Stimulated activated CD4-positive, alpha-beta T cell treated with anti-CD3 and anti-CD28 coated beads, Interleukin-2, amount 100 ng/mL, for 24 hours (primary cell): Measurements from ENCODE around the gene SLC52A3.
"Not testable (repeated sequence)": the region's sequence is repeated elsewhere in the genome, so short reads cannot be mapped to it uniquely, and the experiment has no call there.

Source experiments
- DNase-seq, 2 donors: peaks; one replicate each; pipeline ENCODE4 v3.0.0-alpha.2; 2020

The SLC52A3 gene

DNA sequence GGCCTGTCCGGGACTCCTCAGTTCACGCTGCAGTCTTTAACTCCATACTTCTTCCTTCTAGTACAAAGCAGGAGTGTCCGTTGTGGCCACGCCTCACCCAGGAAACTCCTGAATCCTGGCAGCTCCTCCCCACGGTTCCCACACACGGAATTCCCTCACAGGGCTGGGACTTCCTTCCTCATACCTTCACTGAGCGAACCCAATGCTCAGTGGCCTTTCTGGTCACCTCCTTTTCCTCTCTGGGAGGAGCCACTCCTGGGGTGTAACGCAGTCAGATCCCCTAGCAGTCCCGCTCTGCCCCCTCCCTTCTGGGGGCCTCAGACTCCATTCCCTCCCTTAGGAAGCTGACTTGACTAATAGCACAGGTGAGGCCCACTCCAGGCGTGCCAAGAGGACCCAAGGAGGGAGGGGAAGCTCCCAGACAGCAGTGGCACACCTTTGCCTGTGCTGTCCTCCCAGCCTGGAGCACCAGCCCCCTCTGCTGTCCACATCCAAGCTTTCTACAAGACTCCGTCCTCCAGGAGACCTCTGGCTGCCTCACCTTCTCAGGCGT, at the start of gene SLC52A3:
Gene SLC52A3, minus strand, starts transcription at position 75 of the 553 bp plus-strand sequence. CDS start 2,726 bp downstream, outside the sequence.
- no peak for DNase-seq

DNA sequence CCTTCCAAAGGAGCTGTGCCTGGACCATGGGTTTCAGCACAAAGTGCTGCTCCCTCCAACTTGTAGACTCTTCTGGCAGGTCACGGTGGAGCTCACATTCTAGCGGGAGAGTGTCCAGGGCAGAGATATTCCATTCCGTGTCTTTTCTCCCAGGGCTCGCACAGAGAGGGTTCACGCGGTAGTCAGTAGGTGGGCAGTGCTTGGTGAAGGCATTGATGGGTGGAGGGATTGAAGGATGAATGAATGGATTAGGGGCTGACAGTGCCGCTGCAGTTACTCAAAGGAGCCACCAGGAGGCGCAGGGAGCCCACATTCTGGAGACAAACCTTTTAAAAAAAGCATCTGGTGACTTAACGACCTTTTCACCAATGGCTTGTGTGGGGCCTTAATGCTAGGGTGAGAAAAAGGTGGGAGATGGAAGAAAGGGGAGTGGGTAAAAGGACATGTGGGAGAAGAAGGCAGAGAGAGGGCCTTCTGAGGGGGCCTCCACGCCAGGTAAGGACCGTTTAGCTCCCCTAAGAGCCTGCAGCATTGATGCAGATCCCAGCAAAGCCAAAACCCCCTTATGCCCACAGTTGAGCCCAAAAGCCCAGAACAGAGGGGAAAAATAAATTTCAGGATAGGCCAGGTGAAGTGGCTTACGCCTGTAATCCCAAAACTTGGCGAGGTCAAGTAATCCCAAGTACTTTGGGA, 47.8 kb upstream of the SLC52A3 start:
- peak; percentile 71 to 73 for DNase-seq

GRCh38 chr20:815226-815625, 46.9 kb upstream of the SLC52A3 start:
- DNase-seq: no peak

GRCh38 chr20:813390-813789, 45.1 kb upstream of the SLC52A3 start:
- DNase-seq: no peak

DNA sequence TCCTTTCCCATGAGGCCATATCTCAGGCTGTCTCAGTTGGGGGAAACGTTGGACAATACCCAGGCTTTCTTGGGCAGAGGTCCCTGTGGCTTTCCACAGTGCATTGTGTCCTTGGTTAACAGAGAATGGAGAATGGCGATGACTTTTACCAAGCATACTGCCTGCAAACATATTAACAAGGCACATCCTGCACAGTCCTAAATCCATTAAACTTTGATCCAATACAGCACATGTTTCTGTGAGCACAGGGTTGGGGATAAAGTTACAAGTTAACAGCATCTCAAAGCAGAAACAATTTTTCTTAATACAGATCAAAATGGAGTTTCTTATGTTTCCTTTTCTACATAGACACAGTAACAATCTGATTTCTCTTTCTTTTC, 44.1 kb upstream of the SLC52A3 start:
- not testable (repeated sequence) for DNase-seq

- not testable (repeated sequence) for DNase-seq
These were observed 43.6 kb upstream of the SLC52A3 start for GRCh38 chr20:811776-812434.

- DNase-seq: no peak
These were observed 37.4 kb upstream of the SLC52A3 start for GRCh38 chr20:805713-806112.

DNA sequence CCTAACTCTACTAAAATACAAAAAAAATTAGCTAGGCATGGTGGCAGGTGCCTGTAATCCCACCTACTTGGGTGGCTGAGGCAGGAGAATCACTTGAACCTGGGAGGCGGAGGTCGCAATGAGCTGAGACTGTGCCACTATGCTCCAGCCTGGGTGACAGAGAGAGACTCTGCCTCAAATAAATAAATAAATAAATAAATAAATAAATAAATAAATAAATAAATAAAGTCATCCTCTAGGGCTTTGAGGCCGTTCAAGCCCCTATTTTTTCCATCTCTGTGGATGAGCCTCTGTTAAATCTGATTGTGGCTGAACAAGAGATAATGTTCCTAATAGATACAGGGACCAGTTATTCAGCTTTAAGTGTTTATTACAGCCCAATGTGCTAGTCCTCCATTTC, 33.4 kb upstream of the SLC52A3 start:
- no peak for DNase-seq

DNA sequence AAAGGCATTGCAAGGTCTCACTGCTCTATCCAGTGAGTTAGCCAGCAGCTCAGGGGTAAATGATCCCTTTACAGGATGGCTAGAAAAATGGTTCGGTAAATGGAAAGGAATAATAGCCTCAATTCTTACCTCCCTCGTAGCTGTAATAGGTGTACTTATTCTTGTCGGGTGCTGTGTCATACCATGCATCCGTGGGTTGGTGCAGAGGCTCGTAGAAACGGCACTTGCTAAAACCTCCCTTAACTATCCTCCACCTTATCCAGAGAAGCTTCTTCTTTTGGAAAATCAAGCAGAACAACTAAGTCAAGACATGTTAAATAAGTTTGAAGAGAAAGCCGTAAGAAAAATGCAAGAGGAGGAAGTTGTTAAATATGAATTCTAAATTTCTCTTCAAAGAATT, 31.7 kb upstream of the SLC52A3 start:
- not testable (repeated sequence) for DNase-seq

- not testable (repeated sequence) for DNase-seq
These were observed 30.4 kb upstream of the SLC52A3 start for GRCh38 chr20:798746-799145.

DNA sequence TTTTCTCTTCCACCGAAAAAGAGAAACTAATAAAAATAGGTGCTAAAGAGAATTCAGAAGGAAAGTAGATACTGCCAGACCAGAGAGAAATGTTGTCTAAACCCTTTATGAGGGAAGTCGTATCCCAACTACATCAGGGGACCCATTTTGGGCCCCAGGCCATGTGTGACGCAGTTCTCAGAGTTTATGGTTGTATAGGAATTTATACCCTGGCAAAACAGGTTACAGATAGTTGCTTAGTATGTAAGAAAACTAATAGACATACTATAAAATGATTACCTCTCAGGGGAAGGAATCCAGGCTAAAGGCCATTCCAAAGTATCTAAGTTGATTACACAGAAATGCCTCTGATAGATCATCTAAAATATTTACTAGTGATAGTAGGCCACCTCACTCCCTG, 28.6 kb upstream of the SLC52A3 start:
- DNase-seq: no peak

DNA sequence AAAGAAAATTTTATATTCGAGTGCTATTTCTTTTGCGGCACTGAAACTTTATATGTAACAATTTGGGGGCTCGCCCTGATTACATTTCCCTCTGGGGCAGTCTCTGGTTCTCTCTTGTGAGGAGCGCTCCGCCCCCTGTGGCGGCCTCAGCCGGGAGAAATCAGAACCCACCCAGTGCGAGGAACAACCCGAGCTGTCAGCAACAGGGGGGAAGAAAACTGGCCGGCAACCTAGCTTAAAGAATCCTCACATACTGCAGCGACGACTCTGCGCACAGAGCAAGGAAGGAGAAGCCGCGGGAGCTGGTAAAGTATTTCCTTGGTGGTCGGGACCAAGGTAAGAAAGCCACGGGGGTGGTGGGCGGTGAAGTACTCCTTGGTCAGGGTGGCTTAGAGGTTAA, 23.9 kb upstream of the SLC52A3 start:
- DNase-seq: no peak

DNA sequence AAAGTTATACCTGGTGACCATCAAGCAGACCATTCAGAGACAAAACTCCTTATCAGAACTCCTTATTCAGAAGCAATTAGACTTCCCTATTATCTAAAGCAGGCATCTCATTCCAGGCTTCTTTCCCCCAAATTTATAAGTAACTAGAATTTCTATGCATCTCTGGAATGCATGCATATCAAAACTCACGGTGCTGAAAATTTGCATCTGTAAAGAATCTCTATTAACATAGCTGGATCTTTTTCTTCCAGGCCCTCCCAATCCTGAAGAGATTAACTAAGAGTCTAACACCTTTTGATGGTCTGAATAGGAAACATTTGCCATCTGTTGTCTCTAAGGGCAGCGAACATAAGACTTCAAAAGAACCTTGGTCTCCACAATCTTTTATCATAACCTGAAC, 22.8 kb upstream of the SLC52A3 start:
- DNase-seq: no peak

GRCh38 chr20:787825-788224, 19.5 kb upstream of the SLC52A3 start:
- DNase-seq: no peak

GRCh38 chr20:779771-780170, 11.5 kb upstream of the SLC52A3 start:
- no peak for DNase-seq

DNA sequence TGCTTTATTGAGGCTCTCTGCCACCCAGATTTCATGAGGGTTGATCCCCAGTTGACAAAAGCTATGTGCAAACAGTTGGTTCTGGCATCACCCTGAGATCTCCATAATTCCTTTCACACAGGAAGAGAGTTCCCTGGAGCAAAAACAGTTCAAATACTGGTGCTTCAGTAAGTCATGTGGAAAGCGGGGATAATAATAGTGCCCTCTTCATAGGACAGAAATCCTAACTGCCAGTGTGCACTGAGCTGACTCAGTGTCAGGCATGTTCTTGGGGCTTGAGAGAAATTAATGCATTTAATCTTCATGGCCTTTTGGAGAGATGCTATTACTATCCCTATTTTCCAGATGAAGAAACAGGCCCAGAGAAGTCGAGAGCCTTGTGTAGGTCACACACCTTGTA, 7.9 kb upstream of the SLC52A3 start:
- no peak for DNase-seq

- DNase-seq: no peak
These were observed 7.4 kb upstream of the SLC52A3 start for GRCh38 chr20:775679-776135.

DNA sequence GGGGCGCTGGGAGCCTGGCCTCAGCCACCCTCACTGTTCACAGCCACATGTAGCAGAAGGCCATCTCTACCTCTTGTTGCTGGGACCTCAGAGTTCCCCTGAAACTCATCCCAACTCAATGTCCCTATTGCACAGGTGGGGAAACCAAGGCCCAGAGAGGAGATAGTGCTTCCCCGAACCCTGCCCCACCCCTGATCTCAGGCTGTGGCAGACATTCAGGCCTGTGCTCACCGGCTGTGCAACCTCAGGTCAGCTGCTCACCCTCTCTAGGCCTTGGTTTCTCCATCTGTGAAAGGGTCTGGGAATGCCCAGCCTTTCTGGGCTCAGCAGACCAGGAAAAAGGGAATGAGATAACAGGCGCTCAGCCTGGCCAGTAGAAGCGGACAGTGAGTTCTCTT, 6.4 kb upstream of the SLC52A3 start:
- no peak for DNase-seq

DNA sequence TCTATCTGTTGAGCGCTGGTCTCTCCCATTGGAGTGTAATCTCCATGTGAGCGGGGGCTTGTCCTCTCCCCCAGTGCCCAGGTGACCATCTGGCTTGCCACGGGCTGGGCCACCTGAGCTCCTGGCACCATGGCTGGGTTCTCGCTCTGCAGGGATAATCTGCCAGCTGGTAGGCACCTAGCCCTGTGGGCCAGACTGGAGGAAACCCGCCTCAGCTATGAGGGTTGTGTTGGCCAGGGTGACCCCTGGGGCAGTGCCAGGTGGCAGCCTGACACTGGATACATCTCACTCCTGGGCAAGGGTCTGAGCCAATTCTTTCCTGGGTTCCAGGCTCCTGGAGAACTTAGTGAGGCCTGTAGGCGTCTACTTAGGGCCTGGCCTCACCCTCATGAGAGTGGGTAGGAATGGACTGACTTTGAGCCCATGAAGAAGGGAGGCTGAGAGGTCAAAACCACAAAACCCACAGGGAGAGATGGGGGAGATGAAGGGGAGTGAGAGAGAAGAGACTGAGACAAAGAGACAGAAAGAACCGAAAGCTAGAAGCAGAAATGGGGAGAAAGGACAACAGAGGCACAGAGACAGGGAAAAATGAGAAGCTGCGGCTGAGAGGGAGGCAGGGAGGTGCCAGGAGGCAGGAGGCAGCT, 5.8 kb upstream of the SLC52A3 start:
- no peak for DNase-seq

- DNase-seq: no peak
These were observed 4.5 kb upstream of the SLC52A3 start for GRCh38 chr20:772806-773205.

DNA sequence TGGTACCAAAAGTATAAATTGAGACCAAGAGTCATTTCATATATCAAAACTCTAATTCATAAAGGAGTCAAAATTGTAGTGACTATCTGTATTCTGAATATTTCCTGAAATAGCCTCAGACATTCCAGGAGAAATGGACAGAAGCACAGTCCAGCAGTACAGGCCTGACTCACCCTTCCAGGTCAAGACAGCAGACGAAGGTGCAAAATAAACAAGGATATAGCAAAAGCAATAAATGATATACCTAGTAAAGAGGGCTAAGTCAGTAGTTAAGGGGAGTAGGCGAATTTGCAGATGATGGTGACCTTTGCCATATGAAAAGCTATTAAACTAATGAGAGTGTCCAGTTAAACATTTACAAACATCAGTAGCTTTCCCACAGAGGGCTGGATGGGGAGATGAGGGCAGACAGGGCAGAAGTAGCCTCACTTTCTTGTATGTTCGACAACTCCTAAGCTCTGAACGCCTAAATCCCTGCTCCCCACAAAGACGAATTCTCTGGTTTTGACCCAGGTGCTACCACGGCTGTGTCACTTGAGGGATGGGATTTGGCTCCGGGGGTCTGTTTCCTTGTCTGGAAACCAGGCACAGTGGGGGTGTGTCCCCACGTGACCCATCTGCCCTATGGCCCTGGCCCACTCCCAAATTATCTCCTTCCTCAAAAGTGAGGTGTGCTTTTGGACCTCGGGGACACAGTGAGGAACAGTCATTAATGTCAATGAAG, 3.6 kb upstream of the SLC52A3 start:
- no peak for DNase-seq

GRCh38 chr20:770691-771090, 2.4 kb upstream of the SLC52A3 start:
- DNase-seq: no peak

DNA sequence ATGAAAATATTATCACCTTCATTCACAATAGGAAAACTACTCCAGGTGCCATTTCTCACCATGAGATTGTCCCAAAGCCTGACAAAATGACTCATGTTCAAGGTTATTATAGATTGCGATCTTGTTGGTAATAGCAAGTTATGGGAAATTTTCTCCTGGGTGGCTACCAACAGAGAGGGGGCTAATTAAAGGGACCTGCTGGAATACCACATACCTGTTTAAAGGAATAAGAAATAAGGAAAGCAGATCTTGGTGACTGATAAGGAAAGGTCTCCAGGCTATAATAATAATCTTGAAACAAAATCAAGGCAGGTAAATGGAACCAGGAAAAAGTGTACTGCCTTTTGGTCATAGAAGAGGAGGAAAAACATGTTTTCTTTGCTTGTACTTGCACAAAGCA, 1.4 kb downstream of the SLC52A3 start:
- no peak for DNase-seq
